HG02938 (cell line): ENCODE data around the gene SDCCAG8.

Source experiments
- ATAC-seq: cut with Tn5 transposase; IDR thresholded peaks from one replicate; pipeline ENCODE4 v1.9.1; 2021; ENCODE audit warnings: mild to moderate bottlenecking, moderate library complexity; ENCODE audit not compliant: unreplicated experiment

SDCCAG8 gene

GRCh38 chr1:243529512-243529911, 273.7 kb downstream of the SDCCAG8 start:
- ATAC-seq = no peak

- ATAC-seq = no peak
Observed at GRCh38 chr1:243535014-243535413, 279.2 kb downstream of the SDCCAG8 start.

- no peak for ATAC-seq
Observed at GRCh38 chr1:243539636-243540035, 283.8 kb downstream of the SDCCAG8 start.

GRCh38 chr1:243542739-243543415, 287.0 kb downstream of the SDCCAG8 start:
- ATAC-seq = no peak

- no peak for ATAC-seq
Observed at GRCh38 chr1:243543501-243543900, 287.7 kb downstream of the SDCCAG8 start.

- ATAC-seq = no peak
Observed at GRCh38 chr1:243546457-243546856, 290.6 kb downstream of the SDCCAG8 start.

- no peak for ATAC-seq
Observed at GRCh38 chr1:243547891-243548290, 292.1 kb downstream of the SDCCAG8 start.

- no peak for ATAC-seq
Observed at GRCh38 chr1:243548516-243548915, 292.7 kb downstream of the SDCCAG8 start.

GRCh38 chr1:243549108-243549507, 293.3 kb downstream of the SDCCAG8 start:
- no peak for ATAC-seq
